ENCODE results near the gene CTAGE4.
"Not testable (repeated sequence)": the region's sequence is repeated elsewhere in the genome, so short reads cannot be mapped to it uniquely, and the experiment has no call there.

CTAGE4 gene

GRCh38 chr7:144218581-144218980 lies 35.3 kb downstream of the CTAGE4 start:
- DNase-seq (ENCODE audit: low spot score): not testable (repeated sequence)

GRCh38 chr7:144219149-144219548 lies 35.9 kb downstream of the CTAGE4 start:
- DNase-seq (ENCODE audit: low spot score): not testable (repeated sequence)

- not testable (repeated sequence) for DNase-seq (ENCODE audit: low spot score)
These were observed 37.3 kb downstream of the CTAGE4 start for GRCh38 chr7:144220531-144220930.

- not testable (repeated sequence) for DNase-seq (ENCODE audit: low spot score)
These were observed 40.4 kb downstream of the CTAGE4 start for GRCh38 chr7:144223675-144224074.

- DNase-seq (ENCODE audit: low spot score): not testable (repeated sequence)
These were observed 43.6 kb downstream of the CTAGE4 start for GRCh38 chr7:144226866-144227265.

- not testable (repeated sequence) for DNase-seq (ENCODE audit: low spot score)
These were observed 45.5 kb downstream of the CTAGE4 start for GRCh38 chr7:144228810-144229209.

- DNase-seq (ENCODE audit: low spot score): not testable (repeated sequence)
These were observed 47.8 kb downstream of the CTAGE4 start for GRCh38 chr7:144231027-144231426.

- not testable (repeated sequence) for DNase-seq (ENCODE audit: low spot score)
These were observed 49.8 kb downstream of the CTAGE4 start for GRCh38 chr7:144233039-144233438.
